Activated T-cell treated with anti-CD3 and anti-CD28 coated beads, Interleukin-2, amount 50 U/mL, for 24 hours (primary cell): ENCODE results near the gene NEURL4.
"Not testable (repeated sequence)": the region's sequence is repeated elsewhere in the genome, so short reads cannot be mapped to it uniquely, and the experiment has no call there.

Source experiments
- DNase-seq: peaks from one replicate; pipeline ENCODE4 v3.0.0-alpha.2; 2020
- H3K27ac Mint-ChIP-seq: 2 replicates; pipeline ENCODE4 v1.8.0; 2020; ENCODE audit warnings: mild to moderate bottlenecking, mixed read lengths
- H3K27me3 Mint-ChIP-seq: 2 replicates; pipeline ENCODE4 v1.8.0; 2020; ENCODE audit warnings: mixed read lengths
- H3K36me3 Mint-ChIP-seq: 2 replicates; pipeline ENCODE4 v1.8.0; 2020; ENCODE audit warnings: low read depth, mixed read lengths
- H3K4me1 Mint-ChIP-seq: 2 replicates; pipeline ENCODE4 v1.8.0; 2020; ENCODE audit warnings: low read depth, mixed read lengths
- H3K4me3 Mint-ChIP-seq: 2 replicates; pipeline ENCODE4 v1.8.0; 2020; ENCODE audit warnings: mild to moderate bottlenecking, moderate library complexity, mixed read lengths
- H3K9me3 Mint-ChIP-seq: 2 replicates; pipeline ENCODE4 v1.8.0; 2020; ENCODE audit warnings: mixed read lengths

NEURL4 gene

GRCh38 chr17:7335765-7336164 is 6.6 kb upstream of the NEURL4 start:
- not testable (repeated sequence) for H3K27me3 Mint-ChIP-seq, H3K9me3 Mint-ChIP-seq, DNase-seq
- Mint-ChIP-seq H3K36me3 (peaks cover 38% of the 10 kb centered on the region), H3K4me3 (peak overlapping the region; percentile 85), H3K27ac (peak overlapping the region; percentile 94), H3K4me1 (peaks cover 64% of the 10 kb centered on the region)

DNA sequence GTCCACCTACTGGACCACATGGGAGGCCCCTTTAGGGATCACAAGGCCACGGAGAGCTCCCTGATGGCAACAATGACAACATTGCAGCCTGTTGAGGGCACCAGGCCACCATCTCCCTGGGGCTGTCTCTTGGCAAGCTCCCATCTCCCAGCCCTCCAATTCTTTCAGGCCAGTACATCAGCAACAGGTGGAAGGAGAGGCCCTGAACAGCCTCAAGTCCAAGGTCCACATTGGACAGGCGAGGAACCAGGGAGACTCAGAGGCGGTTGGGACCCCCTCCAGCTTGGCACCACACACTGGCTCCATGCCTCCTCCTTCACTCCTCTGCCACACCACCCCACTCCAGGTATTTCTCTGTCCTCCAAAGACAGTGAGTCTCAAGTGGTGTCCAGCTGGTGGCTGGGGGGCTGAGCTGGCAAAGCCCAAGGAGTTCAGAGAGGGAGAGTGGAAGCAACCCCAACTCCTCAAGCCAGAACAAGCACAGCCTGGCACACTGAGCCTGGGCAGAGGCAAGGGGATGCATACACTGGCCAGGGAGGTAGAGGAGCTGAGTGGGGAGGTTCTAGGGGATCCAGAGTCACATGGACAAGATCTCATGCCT is 5.9 kb upstream of the NEURL4 start:
- Mint-ChIP-seq H3K27me3 (no peaks in the 10 kb centered on the region), H3K36me3 (peaks cover 32% of the 10 kb centered on the region), H3K4me1 (peaks cover 66% of the 10 kb centered on the region), H3K4me3 (peak overlapping the region; percentile 85), H3K27ac (peak overlapping the region; percentile 94), H3K9me3 (no peaks in the 10 kb centered on the region)
- no peak for DNase-seq

DNA sequence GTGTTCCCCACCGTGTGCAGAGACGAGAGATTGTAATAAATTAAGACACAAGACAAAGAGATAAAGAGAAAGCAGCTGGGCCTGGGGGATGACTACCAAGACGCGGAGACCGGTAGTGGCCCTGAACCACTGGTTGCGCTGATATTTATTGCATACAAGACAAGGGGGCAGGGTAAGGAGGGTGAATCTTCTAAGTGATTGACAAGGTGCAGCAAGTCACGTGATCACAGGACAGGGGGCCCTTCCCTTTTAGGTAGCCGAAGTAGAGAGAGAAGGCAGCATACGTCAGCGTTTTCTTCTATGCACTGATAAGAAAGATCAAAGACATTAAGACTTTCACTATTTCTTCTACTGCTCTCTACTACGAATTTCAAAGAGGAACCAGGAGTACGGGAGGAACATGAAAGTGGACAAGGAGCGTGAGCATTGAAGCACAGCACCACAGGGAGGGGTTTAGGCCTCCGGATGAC is 3.5 kb upstream of the NEURL4 start:
- peaks cover 69% of the 10 kb centered on the region for H3K4me1 Mint-ChIP-seq
- not testable (repeated sequence) for H3K9me3 Mint-ChIP-seq, H3K27me3 Mint-ChIP-seq
- H3K27ac Mint-ChIP-seq = peak overlapping the region; percentile 80
- H3K4me3 Mint-ChIP-seq = peak overlapping the region; percentile 52
- DNase-seq = peak; percentile 51
- peaks cover 26% of the 10 kb centered on the region for H3K36me3 Mint-ChIP-seq

- Mint-ChIP-seq H3K4me3 (peak overlapping the region; percentile 52), H3K36me3 (peaks cover 24% of the 10 kb centered on the region), H3K9me3 (no peaks in the 10 kb centered on the region), H3K27me3 (no peaks in the 10 kb centered on the region), H3K27ac (peak overlapping the region; percentile 80), H3K4me1 (peaks cover 68% of the 10 kb centered on the region)
- no peak for DNase-seq
These were observed 3.0 kb upstream of the NEURL4 start for GRCh38 chr17:7332111-7332510.

GRCh38 chr17:7330638-7331015 is 1.5 kb upstream of the NEURL4 start:
- Mint-ChIP-seq H3K27me3 (no peaks in the 10 kb centered on the region), H3K27ac (peak overlapping the region; percentile 98), H3K9me3 (no peaks in the 10 kb centered on the region), H3K36me3 (peaks cover 32% of the 10 kb centered on the region), H3K4me1 (peaks cover 63% of the 10 kb centered on the region), H3K4me3 (peak overlapping the region; percentile 97)
- DNase-seq = no peak

GRCh38 chr17:7329997-7330637 is 982 bp upstream of the NEURL4 start:
- peak overlapping the region; percentile 98 for H3K27ac Mint-ChIP-seq
- H3K4me3 Mint-ChIP-seq = peak overlapping the region; percentile 97
- H3K4me1 Mint-ChIP-seq = peaks cover 58% of the 10 kb centered on the region
- DNase-seq = peak; percentile 89
- peaks cover 37% of the 10 kb centered on the region for H3K36me3 Mint-ChIP-seq
- no peaks in the 10 kb centered on the region for H3K27me3 Mint-ChIP-seq
- H3K9me3 Mint-ChIP-seq = no peaks in the 10 kb centered on the region

GRCh38 chr17:7329374-7329996 is 350 bp upstream of the NEURL4 start:
- DNase-seq = peak; percentile 97
- H3K4me1 Mint-ChIP-seq = peaks cover 53% of the 10 kb centered on the region
- no peaks in the 10 kb centered on the region for H3K27me3 Mint-ChIP-seq
- peak overlapping the region; percentile 98 for H3K27ac Mint-ChIP-seq
- peak overlapping the region; percentile 97 for H3K4me3 Mint-ChIP-seq
- H3K9me3 Mint-ChIP-seq = no peaks in the 10 kb centered on the region
- peaks cover 43% of the 10 kb centered on the region for H3K36me3 Mint-ChIP-seq

DNA sequence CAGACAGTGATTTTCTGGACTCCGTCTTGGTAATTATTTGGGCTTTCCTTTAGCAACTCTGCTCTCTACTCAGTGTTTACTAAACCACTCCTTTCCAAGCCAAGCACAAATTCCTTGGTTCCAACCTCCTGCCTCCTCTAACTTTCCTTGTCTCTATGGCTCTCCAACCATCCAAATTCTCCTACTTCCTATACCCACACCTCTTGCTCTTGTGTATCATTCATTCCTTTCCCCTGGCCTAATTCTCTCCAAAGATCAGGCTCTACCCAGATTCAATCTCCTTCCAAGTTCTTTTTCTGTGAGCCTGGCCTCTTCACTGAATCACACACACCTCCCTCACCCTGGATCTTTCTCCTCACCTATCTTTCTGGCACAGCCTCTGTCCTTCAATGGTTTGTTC is 1.1 kb downstream of the NEURL4 start:
- Mint-ChIP-seq H3K27me3 (no peaks in the 10 kb centered on the region), H3K27ac (peak overlapping the region; percentile 93), H3K36me3 (peaks cover 58% of the 10 kb centered on the region), H3K9me3 (no peaks in the 10 kb centered on the region), H3K4me3 (peak overlapping the region; percentile 97), H3K4me1 (peaks cover 51% of the 10 kb centered on the region)
- no peak for DNase-seq

DNA sequence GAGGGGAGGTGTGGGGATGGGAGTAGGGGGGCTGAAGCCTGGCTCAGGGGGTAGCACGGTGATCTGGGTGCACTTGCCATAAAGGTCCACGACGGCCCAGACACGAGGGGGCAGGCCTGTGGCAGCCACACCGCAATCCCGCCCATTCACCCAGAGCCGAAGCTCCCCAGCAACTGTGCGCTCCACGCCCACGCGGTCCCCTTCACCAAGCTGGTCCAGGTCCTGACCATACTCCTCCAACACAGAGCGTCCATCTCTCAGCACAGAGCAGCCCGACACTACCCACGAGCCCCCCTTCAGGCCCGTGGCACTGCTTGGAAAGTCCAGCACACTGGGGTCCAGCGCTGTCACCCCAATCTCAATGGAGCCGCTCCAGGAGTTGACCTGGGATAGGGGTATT is 1.6 kb downstream of the NEURL4 start:
- Mint-ChIP-seq H3K4me1 (peaks cover 47% of the 10 kb centered on the region), H3K27ac (peak overlapping the region; percentile 93), H3K9me3 (no peaks in the 10 kb centered on the region), H3K27me3 (no peaks in the 10 kb centered on the region), H3K36me3 (peaks cover 63% of the 10 kb centered on the region), H3K4me3 (peak overlapping the region; percentile 97)
- no peak for DNase-seq

DNA sequence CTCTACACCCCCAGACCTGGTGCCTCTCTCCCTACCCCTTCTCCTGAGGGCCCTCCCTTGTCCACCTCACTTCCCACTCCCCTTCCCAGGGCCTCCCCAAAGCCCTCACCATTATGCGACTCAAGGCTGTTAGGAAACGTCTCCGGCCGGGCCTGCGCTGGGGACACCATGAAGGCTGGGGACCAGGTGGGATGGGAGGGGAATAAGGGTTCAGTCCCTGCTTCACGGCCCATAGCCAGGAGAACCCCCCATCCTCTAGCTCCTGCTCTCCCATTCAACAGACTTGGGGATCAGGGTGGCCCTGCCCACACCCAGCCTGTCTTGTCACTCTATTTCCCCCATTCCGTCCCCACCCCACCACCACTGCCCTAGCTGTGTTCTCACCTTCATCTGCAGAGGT is 2.1 kb downstream of the NEURL4 start:
- Mint-ChIP-seq H3K27me3 (no peaks in the 10 kb centered on the region), H3K27ac (peak overlapping the region; percentile 93), H3K4me1 (peaks cover 43% of the 10 kb centered on the region), H3K36me3 (peaks cover 67% of the 10 kb centered on the region), H3K4me3 (no peak overlapping the region), H3K9me3 (no peaks in the 10 kb centered on the region)
- DNase-seq = no peak

GRCh38 chr17:7326186-7326585 is 2.9 kb downstream of the NEURL4 start:
- Mint-ChIP-seq H3K27ac (no peak overlapping the region), H3K9me3 (no peaks in the 10 kb centered on the region), H3K36me3 (peaks cover 76% of the 10 kb centered on the region), H3K27me3 (no peaks in the 10 kb centered on the region), H3K4me1 (peaks cover 39% of the 10 kb centered on the region), H3K4me3 (peak overlapping the region; percentile 12)
- no peak for DNase-seq

DNA sequence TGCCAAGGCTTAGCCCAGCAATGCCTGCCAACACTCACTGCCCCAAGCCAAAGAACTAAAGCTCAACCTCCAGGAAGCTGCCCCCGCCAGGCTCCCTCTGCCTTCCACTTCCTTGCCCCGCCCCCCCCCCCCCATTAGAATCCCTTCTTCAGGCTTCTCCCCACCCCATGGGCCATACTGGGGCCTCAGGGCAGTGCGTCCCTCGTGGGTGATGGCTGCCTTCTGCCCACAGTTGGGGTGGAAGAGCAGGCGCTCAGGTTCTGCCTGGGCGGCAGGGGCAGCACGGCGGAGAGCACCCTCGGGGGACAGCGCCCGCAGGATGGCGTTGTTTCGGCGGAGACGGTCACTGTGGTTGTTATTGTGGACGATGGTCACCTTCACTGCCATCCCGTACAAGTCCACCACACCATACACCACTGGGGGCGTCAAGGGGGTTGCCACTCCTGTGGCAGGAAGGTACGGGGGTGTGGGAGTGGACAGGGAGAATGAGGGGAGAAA is 4.1 kb downstream of the NEURL4 start:
- Mint-ChIP-seq H3K9me3 (no peaks in the 10 kb centered on the region), H3K36me3 (peaks cover 87% of the 10 kb centered on the region), H3K4me1 (peaks cover 30% of the 10 kb centered on the region), H3K4me3 (no peak overlapping the region), H3K27me3 (no peaks in the 10 kb centered on the region), H3K27ac (no peak overlapping the region)
- DNase-seq = no peak

DNA sequence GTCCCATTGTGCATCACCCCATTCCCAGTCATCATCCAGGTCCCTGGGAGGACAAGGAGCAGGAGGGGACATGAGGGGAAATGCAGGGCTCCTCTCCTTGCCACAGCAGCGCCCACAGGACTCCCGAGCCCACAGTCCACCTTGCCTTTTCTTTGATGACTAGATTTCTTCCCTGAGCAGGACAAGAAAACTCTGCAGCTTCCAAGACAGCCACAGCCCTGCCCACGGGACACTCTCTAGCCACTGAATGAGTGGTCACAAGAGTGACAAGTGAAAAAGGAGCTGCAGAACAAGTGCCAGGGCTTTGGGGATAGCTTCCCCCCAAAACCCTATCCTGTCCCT is 4.7 kb downstream of the NEURL4 start:
- Mint-ChIP-seq H3K27ac (no peak overlapping the region), H3K9me3 (no peaks in the 10 kb centered on the region), H3K36me3 (peaks cover 87% of the 10 kb centered on the region), H3K4me3 (no peak overlapping the region), H3K4me1 (peaks cover 28% of the 10 kb centered on the region), H3K27me3 (no peaks in the 10 kb centered on the region)
- DNase-seq = no peak

DNA sequence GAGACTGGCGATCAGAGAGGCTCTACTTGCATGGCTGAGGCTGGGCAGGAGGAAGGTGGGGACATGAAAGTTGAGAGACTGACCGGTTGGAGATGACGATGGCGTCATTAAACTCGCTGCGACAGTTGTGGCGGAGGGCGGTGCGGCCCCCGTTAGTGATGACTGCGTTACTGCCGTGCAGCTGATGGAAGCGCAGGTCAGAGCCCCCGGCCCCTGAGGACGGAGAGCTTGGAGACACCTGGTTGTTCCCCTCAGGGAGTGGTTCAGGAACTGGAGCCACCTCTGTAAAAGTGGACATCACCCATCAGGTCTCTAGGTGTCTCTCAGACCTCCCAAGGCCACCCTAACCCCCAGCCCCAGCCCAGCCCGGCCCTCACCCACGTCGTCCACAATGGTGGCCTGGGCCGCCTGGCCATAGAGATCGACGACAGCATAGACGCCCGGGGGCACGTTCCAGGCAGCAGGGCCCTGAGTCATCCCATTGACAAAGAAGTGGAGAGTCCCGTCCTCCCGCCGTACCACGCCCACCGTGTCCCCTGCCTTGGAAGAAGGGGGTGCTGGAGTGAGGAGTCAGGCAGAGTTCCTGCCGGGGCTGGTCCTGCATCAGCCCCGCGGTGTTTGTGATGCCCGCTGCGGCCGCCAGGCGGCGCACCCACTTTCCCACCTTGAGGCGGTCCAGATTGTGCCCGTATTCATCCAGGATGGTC is 5.3 kb downstream of the NEURL4 start:
- H3K36me3 Mint-ChIP-seq = peaks cover 92% of the 10 kb centered on the region
- H3K9me3 Mint-ChIP-seq = no peaks in the 10 kb centered on the region
- no peaks in the 10 kb centered on the region for H3K27me3 Mint-ChIP-seq
- peak; percentile 79 for DNase-seq
- H3K27ac Mint-ChIP-seq = peak overlapping the region; percentile 55
- peaks cover 28% of the 10 kb centered on the region for H3K4me1 Mint-ChIP-seq
- H3K4me3 Mint-ChIP-seq = no peak overlapping the region
